K562 (cell line): Measurements from ENCODE around the gene TSPAN14. TPM values are rescaled to one million over a fixed set of nuclear protein-coding genes. Genes with fewer than 3 reads are reported as not detected.
A peak's percentile ranks its signal among the peaks of the same experiment; 100 is the strongest.

Source experiments
- ATAC-seq: fragments of 200-7000 bp; cut with Tn5 transposase; 3 replicates; pipeline ENCODE4 v1.9.1; 2020; ENCODE audit warnings: moderate library complexity
- BruUV-seq: library from RNA; stranded (reverse); fragments of 400-500 nt; replicated peaks from 2 replicates; lab custom pipeline; 2021; lab: Mats Ljungman, UMichigan
- CTCF ChIA-PET: fragments of 300-600 bp; formaldehyde crosslinking; extraction: SDS; loops from one replicate; lab custom pipeline; 2021; ENCODE audit warnings: low intra/inter-chr PET ratio; lab: Yijun Ruan, JAX
- POLR2A ChIA-PET: fragments of 300-600, 350-650 bp; sonication (Branson Sonifier 250); formaldehyde crosslinking; extraction: SDS; loops from one replicate; lab custom pipeline; 2021; ENCODE audit warnings: antibody characterized with exemption, inconsistent platforms; lab: Yijun Ruan, JAX
- DNase-seq, 4 experiments: peaks; one replicate each; pipeline versions ENCODE4 v3.0.0 to v3.0.0-alpha.2; 2011 to 2018; ENCODE audit warnings: low spot score in 3 of 4, mixed read lengths in 3 of 4; ENCODE audit errors: extremely low read depth in 1 of 4
- FAIRE-seq: peaks from 2 replicates; lab custom pipeline; 2011; peaks lifted over from hg19 to GRCh38; lab: Jason Lieb, UNC
- H2AFZ ChIP-seq: 2 replicates; pipeline ENCODE4 v1.6.0; 2011; ENCODE audit warnings: low read depth, low read length, control low read depth, inconsistent platforms
- H3K27ac ChIP-seq: fragments of 200-600 bp; 3 replicates; pipeline ENCODE4 v1.8.0; 2011; ENCODE audit warnings: low read depth, mild to moderate bottlenecking, control low read depth, inconsistent platforms, low read length, moderate library complexity, mixed read lengths; ENCODE audit errors: extremely low read depth
- H3K27me3 ChIP-seq, 2 experiments: fragments of 300-600 bp in 1 of 2; 2 replicates in 1 of 2; 3 replicates in 1 of 2; pipeline versions ENCODE4 v1.6.0 to v1.8.0; 2011; ENCODE audit warnings: inconsistent platforms in 2 of 2, low read length in 2 of 2, mild to moderate bottlenecking in 1 of 2, mixed read lengths in 1 of 2, moderate library complexity in 1 of 2; ENCODE audit not compliant: control insufficient read depth in 2 of 2, insufficient read depth in 2 of 2
- H3K36me3 ChIP-seq: fragments of 300-600 bp; 3 replicates; pipeline ENCODE4 v1.8.0; 2011; ENCODE audit warnings: mild to moderate bottlenecking, low read length, inconsistent platforms; ENCODE audit not compliant: control insufficient read depth, insufficient read depth
- H3K4me1 ChIP-seq, 2 experiments: fragments of 200-600 bp in 1 of 2; replicated peaks in 1 of 2; 2 replicates in 1 of 2; 3 replicates in 1 of 2; pipeline versions ENCODE4 v1.5.1 to v1.8.0; 2011; ENCODE audit warnings: inconsistent platforms in 2 of 2, low read length in 2 of 2, mild to moderate bottlenecking in 1 of 2, mixed read lengths in 1 of 2, moderate library complexity in 1 of 2; ENCODE audit not compliant: control insufficient read depth in 2 of 2, insufficient read depth in 2 of 2
- H3K4me2 ChIP-seq: 2 replicates; pipeline ENCODE4 v1.6.1; 2011; ENCODE audit warnings: low read length, control low read depth, inconsistent platforms, mixed read lengths; ENCODE audit not compliant: insufficient read depth
- H3K4me3 ChIP-seq: fragments of 200-600 bp; sonication (generic), shearing (Covaris generic); 2 replicates; pipeline ENCODE4 v1.5.1; 2016; ENCODE audit warnings: control low read depth, inconsistent platforms
- H3K79me2 ChIP-seq: fragments of 200-600 bp; 3 replicates; pipeline ENCODE4 v1.8.0; 2011; ENCODE audit warnings: low read length, inconsistent platforms; ENCODE audit not compliant: control insufficient read depth, insufficient read depth
- H3K9ac ChIP-seq, 2 experiments: 2 replicates each; pipeline versions ENCODE4 v1.6.0 to v1.6.1; 2011; ENCODE audit warnings: low read depth in 2 of 2, low read length in 2 of 2, control low read depth in 1 of 2, inconsistent platforms in 1 of 2, mild to moderate bottlenecking in 1 of 2, mixed read lengths in 1 of 2; ENCODE audit not compliant: insufficient read depth in 1 of 2
- H3K9me1 ChIP-seq: one replicate; pipeline ENCODE4 v1.6.0; 2011; ENCODE audit warnings: inconsistent platforms, mild to moderate bottlenecking, low read length, moderate library complexity; ENCODE audit not compliant: control insufficient read depth, insufficient read depth
- H3K9me3 ChIP-seq: replicated peaks from 2 replicates; pipeline ENCODE4 v1.5.1; 2011; ENCODE audit warnings: low read depth, low read length, inconsistent platforms; ENCODE audit not compliant: control insufficient read depth, insufficient read depth
- H4K20me1 ChIP-seq: replicated peaks from 2 replicates; pipeline ENCODE4 v1.6.1; 2011; ENCODE audit warnings: low read length, inconsistent platforms, mixed read lengths; ENCODE audit not compliant: control insufficient read depth, insufficient read depth
- KDM4B ChIP-seq, 2 experiments: fragments of 450-650 bp in 1 of 2; sonication (generic) in 1 of 2; IDR thresholded peaks; 2 replicates each; pipeline ENCODE4 v1.6.1; 2016 to 2017; ENCODE audit warnings: borderline replicate concordance in 2 of 2, antibody characterized with exemption in 1 of 2, low read depth in 1 of 2, mild to moderate bottlenecking in 1 of 2
- THAP12 ChIP-seq: fragments of 250-450 bp; sonication (Bioruptor Pico); IDR thresholded peaks from 2 replicates; pipeline ENCODE4 v1.9.0; 2021; ENCODE audit warnings: mild to moderate bottlenecking, inconsistent platforms
- ZNF592 ChIP-seq: fragments of 450-650 bp; IDR thresholded peaks from 2 replicates; pipeline ENCODE4 v1.6.1; 2017; ENCODE audit warnings: antibody characterized with exemption, mild to moderate bottlenecking
- WGBS: fragments of 100-300 bp; shearing (Covaris generic); methylation state at CpG from one replicate; pipeline ENCODE4 v1.1.6; 2016; ENCODE audit warnings: low coverage, mixed read lengths; ENCODE audit not compliant: insufficient coverage; ENCODE audit errors: missing lambda C conversion rate; 5-methylcytosine and 5-hydroxymethylcytosine counted together
- in situ Hi-C: fragments of 300-500 bp; cut with MboI; formaldehyde crosslinking; loops from 4 replicates; pipeline ENCODE4 v1.15.0; 2018; ENCODE audit warnings: inconsistent platforms, mixed read lengths
- intact Hi-C: fragments of 100-400 bp; cut with micrococcal nuclease; formaldehyde crosslinking; loops from 2 replicates; pipeline ENCODE4 v1.14.2; 2022
- polyA plus RNA-seq, 8 experiments: library from polyadenylated mRNA; depleted of rRNA in 4 of 8; stranded (reverse) in 5 of 8; unstranded in 3 of 8; fragments of >200 nt; fragmentation: Nextera tagmentation in 2 of 8; fragmentation: Illumina TruSeq in 1 of 8; extraction: Ambion mirVana in 2 of 8; extraction: Trizol in 1 of 8; gene quantifications; 2 replicates each; pipeline versions ENCODE4 v1.2.1 to v1.2.3, GENCODE V29; 2011 to 2014; ENCODE audit warnings: inconsistent platforms in 1 of 8, missing spikeins in 1 of 8
- total RNA-seq, 7 experiments: library from RNA; depleted of rRNA in 6 of 7; stranded (reverse); fragments of >200 nt in 6 of 7; fragmentation: Illumina TruSeq in 2 of 7; extraction: Trizol in 2 of 7; gene quantifications; 2 replicates each; pipeline versions ENCODE4 v1.2.1 to v1.2.3, GENCODE V29; 2011 to 2021; ENCODE audit warnings: low replicate concordance in 1 of 7

The TSPAN14 gene
- total and polyA plus RNA-seq, 9 of the 15 experiments (the other 6 are each of a cell fraction or from before 2014, with no cell fraction given) = 5.8 to 92.9 (median 23.3) TPM

- in situ Hi-C loops = loop anchor here (10.0 kb wide), 1 partner anchor 117 kb away; no protein-coding TSS in a partner anchor
- peaks cover 7% of the 10 kb centered on the region for H4K20me1 ChIP-seq
- H3K4me3 ChIP-seq = no peak overlapping the region
- peaks cover 7% of the 10 kb centered on the region for H3K9me3 ChIP-seq
- peaks cover 94% of the 10 kb centered on the region for H3K79me2 ChIP-seq
- BruUV-seq = no TSS peak
- peaks cover 7% of the 10 kb centered on the region for H3K9me1 ChIP-seq
- TF ChIP-seq ZNF592 = peak; percentile 14; the same call in 1 of the 2 replicates
- 0 out of 2 replicates have a peak, but pooled peaks have one; percentile 20 for TF ChIP-seq THAP12 (CRISPR knock-in tag)
- no peak for TF ChIP-seq KDM4B (IDR thresholded peaks at IDR 0.05; ENCODE audit: borderline replicate concordance in 2 of 2, low read depth in 1 of 2)
- no peak for DNase-seq
- WGBS = 87% methylated on average over 3 of the region's 3 CpGs
- no peak for FAIRE-seq
- H3K27me3 ChIP-seq = no peaks in the 10 kb centered on the region
- H2AFZ ChIP-seq = no peak overlapping the region
- intact Hi-C loops = no loop called here
- CTCF ChIA-PET = no interaction called here
- no peak for ATAC-seq
- no peak overlapping the region; the same call in 2 of the 3 replicates for H3K27ac ChIP-seq
- H3K4me2 ChIP-seq = no peak overlapping the region
- POLR2A ChIA-PET = interaction anchor here (0.6 to 1.2 kb wide), 5 partner anchors 12 to 92 kb away, joined by 3 to 4 read pairs (median 3); no protein-coding TSS in a partner anchor
- peaks cover 83 to 84% of the 10 kb centered on the region in 2 experiments for H3K4me1 ChIP-seq
- peaks cover 58% of the 10 kb centered on the region for H3K36me3 ChIP-seq
- H3K9ac ChIP-seq = peak overlapping the region in 1 of 2 experiments; percentile 14; a peak in 1 of 4 replicates
Measured at GRCh38 chr10:80501381-80501912, 47.3 kb downstream of the TSPAN14 start.
